Motor neuron (in vitro differentiated cells): Measurements from ENCODE around the gene KCNK7. TPM values are rescaled to one million over a fixed set of nuclear protein-coding genes. Genes with fewer than 3 reads are reported as not detected.

ENCODE experiments used
- ATAC-seq, 8 experiments: fragments of 200-7000 bp; cut with Tn5 transposase; replicated peaks in 6 of 8; 2 replicates each; pipeline ENCODE4 v1.8.0; 2021; ENCODE audit warnings: mild to moderate bottlenecking in 8 of 8, moderate library complexity in 8 of 8
- H3K27ac ChIP-seq, 2 donors: fragments of 250-450 bp; sonication (Bioruptor Pico); 2 replicates each; pipeline ENCODE4 v1.9.0; 2021; ENCODE audit warnings: antibody characterized with exemption in 2 of 2, mild to moderate bottlenecking in 2 of 2, moderate library complexity in 1 of 2
- H3K4me1 ChIP-seq, 2 donors: fragments of 250-450 bp; sonication (Bioruptor Pico); replicated peaks in 1 of 2; 2 replicates each; pipeline ENCODE4 v1.6.1; 2021; ENCODE audit warnings: antibody characterized with exemption in 2 of 2, mild to moderate bottlenecking in 2 of 2, moderate library complexity in 1 of 2
- H3K4me3 ChIP-seq, 5 donors: fragments of 250-450 bp; sonication (Bioruptor Pico); 2 replicates each; pipeline ENCODE4 v1.9.0; 2021; ENCODE audit warnings: antibody characterized with exemption in 5 of 5, mild to moderate bottlenecking in 5 of 5, moderate library complexity in 4 of 5
- WGBS, 10 experiments: fragments of 450-650 bp; shearing (Covaris generic); methylation state at CpG; one replicate each; pipeline ENCODE4 v1.0.0; 2022; 5-methylcytosine and 5-hydroxymethylcytosine counted together
- in situ Hi-C, 9 experiments: fragments of 400-800 bp; cut with MboI; loops; one replicate each; pipeline ENCODE4 v1.15.0; 2021; ENCODE audit warnings: low sequenced_read_pairs in 9 of 9, low pct_unique_long_range_greater_than_20kb in 2 of 9; ENCODE audit not compliant: unreplicated experiment in 9 of 9
- total RNA-seq, 8 experiments: library from RNA; unstranded; fragments of 300-600 nt; gene quantifications; 2 replicates each; pipeline versions ENCODE4 v1.2.3 to v1.2.4, GENCODE V29; 2022

KCNK7 gene
- total RNA-seq, 8 experiments from 2014 or later, result 0.18 to 1.9 (median 0.38) TPM; not detected in 1

DNA sequence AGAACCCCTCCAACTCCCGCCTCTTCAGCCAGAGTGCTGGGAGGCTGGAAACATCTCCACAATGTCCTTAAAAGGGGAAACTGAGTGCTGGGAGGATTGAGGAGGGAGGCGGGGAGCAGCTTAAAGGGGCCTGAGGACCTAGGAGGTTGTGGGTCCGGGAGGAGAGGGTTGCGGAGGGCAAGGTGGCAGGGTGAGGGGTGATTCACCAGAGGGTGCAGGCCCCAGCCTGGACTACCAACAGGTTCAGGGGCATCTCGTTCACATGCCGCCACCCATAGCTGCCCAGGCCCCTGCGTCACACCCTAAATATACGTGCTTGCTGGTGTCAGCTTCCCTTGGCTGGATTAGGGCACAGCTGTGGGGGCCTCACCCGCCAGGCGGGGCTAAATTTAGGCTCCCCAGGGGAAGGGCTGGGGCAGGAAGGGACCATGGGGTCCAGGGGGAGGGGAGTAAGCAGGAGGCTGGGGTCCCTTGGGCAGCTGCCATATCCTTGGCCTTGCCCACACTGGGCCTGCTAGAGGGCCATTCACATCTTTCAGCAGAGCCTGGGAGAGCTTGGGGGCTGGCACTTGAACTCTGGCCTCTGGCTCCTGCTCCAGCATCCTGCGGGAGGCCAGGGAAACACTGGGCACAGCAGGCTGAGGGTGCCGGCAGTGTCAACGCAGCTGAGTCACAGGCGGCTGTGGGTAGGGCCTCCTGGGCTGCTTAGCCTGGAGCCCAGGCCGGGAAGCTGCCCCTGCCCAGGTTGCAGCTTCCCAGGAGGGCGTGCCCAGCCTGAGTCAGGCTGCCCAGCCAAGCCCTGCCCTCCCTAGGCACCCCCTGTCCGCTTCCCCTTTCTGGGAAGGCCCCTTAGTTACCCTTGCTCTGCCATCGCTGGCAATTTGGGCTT, 18.5 kb downstream of the KCNK7 start:
- Histone ChIP-seq H3K27ac (no peak overlapping the region), H3K4me3 (no peak overlapping the region), H3K4me1 (peaks cover 6 to 16% of the 10 kb centered on the region in 2 donors)
- WGBS, 10 experiments, result 0 to 80% (median 44%) methylated on average over 1 to 6 of the region's 18 CpGs; no CpG with 5 or more reads in 7 of the 10 experiments
- peak in 7 of 8 experiments; percentile 8 to 33 (median 16) for ATAC-seq
- in situ Hi-C loops, result no loop called here

DNA sequence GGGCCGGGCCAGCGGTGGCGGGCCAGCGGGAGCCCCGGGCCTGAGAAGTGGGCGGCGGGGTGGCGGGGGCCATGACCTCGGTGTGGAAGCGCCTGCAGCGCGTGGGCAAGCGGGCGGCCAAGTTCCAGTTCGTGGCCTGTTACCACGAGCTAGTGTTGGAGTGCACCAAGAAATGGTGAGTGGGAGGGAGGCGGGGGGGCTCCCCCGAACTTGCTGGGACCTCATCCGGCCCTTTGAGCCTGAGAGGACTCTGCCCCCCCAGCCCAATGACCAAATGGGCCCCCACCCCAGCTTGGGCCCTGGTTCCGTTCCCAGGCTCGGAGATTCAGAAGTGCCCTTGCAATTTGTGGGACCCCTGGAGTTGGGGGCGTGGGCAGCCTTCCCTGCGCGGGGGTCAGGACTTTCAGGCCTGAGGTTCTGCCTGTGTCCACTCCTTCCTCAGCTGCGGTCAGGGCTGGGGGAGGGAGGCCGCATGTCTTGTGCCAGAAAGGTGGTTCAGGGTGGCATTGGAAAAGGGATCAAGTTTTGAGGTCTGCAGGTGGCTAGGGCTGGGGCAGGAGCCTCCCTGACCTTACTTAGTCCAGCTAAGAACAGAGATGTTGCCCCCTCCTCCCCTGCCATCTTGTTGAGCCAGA, 19.3 kb downstream of the KCNK7 start:
- ATAC-seq, result no peak
- H3K4me1 ChIP-seq, result peaks cover 10 to 18% of the 10 kb centered on the region in 2 donors
- H3K27ac ChIP-seq, result no peak overlapping the region
- H3K4me3 ChIP-seq, result peak overlapping the region in 2 of 5 donors; percentile 8 to 13
- WGBS, 10 experiments, result no CpG with 5 or more reads among the region's 26 CpGs
- in situ Hi-C loops, result no loop called here

DNA sequence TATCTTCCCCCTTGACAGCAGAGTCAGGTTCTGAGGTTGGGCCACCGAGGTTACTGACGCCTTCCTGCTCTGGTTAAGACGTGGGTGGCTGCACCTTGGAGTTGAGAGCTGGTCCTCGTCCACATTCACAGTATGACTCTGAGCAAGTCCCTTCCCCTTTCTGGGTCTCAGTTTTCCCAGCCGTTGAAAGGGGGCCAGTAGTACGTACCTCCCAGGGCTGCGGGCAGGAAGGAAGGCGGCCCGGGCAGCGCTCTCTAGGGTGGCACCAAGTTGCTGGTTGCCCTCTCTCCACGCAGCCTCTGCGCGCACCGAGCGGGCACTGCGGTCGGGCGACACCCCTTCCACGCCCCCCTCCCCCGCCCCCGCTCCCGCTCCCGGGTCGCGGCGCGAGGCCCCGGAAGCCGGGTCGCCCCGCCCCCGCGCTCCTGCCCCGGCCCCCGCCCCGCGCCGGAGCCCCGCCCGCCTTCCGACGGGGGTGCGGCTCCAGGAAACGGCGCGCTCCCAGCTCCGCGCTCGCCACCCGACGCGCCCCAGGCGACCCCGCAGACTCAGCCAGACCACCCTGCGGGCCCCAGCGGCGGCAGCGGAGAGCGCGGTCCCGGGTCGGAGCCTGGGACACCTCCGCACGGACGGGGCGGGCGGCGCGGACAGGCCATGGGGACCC, 19.9 kb downstream of the KCNK7 start, which contains the start of gene EHBP1L1:
Gene EHBP1L1 (plus strand): TSS at position 486 of the 664 bp plus-strand sequence. CDS start 250 bp downstream, outside the sequence.
- Histone ChIP-seq H3K4me3 (peak within 1 kb of the TSS in 2 of 5 donors; percentile 8 to 13), H3K4me1 (peaks cover 14 to 22% of the 10 kb centered on the region in 2 donors), H3K27ac (no peak within 1 kb of the TSS)
- peak in 7 of 8 experiments; percentile 1 to 8 (median 5) for ATAC-seq
- WGBS, 10 experiments, result 0 to 11% (median 8%) methylated on average over 1 to 10 of the region's 69 CpGs; no CpG with 5 or more reads in 6 of the 10 experiments
- in situ Hi-C loops, result no loop called here

DNA sequence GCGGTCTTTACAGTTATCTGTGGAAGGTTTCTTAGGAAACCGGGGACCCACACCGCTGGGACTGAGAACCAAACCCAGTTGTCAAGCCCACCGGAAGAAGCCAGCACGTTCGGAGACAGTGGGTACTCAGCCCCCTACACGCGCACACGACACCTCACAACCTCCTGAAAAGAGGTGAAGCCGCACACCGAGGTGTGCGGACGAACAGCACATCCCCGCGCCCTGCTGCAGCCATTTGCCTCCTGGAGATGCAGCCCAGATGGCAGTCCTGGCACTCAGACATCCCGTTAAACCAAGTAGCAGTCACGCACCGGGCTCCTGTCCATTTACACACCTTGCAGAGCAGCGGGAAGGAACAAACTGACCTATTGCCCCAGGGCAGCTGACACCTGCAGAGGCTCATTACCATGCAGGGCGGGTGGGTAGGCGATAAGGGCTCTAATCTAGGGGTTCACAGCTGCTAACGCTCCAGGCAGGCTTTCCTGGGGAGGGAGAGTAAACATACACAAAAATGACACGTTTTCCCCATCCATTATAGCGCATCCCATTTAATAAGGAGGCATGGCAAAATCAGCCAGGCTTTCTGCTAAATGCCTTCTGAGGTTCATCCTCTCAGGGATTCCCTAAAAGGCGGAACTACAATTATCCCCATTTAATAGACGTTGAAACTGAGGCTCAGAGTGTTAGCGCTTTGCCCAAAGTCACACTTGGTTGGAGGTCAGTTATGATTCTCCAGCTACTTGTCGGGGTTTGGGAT, 20.6 kb downstream of the KCNK7 start:
- peaks cover 14 to 22% of the 10 kb centered on the region in 2 donors for H3K4me1 ChIP-seq
- in situ Hi-C loops, result no loop called here
- H3K27ac ChIP-seq, result no peak overlapping the region
- H3K4me3 ChIP-seq, result peak overlapping the region in 2 of 5 donors; percentile 88 to 95
- 0 to 100% (median 50%) methylated on average over 1 to 12 of the region's 28 CpGs; no CpG with 5 or more reads in 2 of the 10 experiments for WGBS, 10 experiments
- ATAC-seq, result no peak

DNA sequence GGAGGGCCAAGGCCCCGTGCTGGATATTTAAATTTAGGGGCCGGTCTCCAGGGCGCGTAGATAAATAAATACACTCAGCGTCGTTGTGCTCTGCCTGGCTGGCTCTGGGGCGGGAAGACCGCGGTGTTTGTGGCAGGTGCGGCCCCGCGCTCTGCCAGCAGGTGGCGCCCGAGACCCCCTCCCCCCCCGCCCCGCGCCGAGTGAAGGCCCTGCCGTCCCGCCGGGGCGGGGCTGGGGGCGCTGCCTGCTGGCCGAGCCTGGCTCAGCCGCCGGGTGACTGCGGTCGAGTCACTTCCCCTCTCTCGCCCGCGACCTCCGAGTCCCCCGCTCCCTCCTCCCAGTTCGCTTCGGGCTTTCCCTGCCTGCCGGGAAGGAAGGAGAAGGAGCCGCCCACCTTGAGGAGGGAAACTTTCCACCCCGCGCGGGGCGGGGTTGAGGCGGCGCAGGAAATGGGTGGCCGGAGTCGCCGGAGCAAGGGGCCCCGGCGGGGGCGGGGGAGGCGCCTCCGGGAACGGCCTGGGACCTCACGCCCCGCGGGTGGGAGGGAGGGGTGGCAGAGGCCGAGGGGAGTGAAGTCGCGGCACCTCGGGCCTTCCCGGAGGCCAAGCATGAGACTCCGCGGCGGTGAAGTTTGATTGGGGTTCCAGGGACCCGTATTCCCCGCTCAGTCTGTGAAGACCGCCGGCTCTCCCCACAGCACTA, 21.3 kb downstream of the KCNK7 start:
- in situ Hi-C loops, result no loop called here
- H3K27ac ChIP-seq, result no peak overlapping the region
- H3K4me3 ChIP-seq, result peak overlapping the region; percentile 6 to 95 (median 11)
- ATAC-seq, result peak; percentile 0 to 38 (median 15)
- peaks cover 14 to 22% of the 10 kb centered on the region in 2 donors for H3K4me1 ChIP-seq
- 0 to 3% methylated on average over 9 to 11 of the region's 67 CpGs; no CpG with 5 or more reads in 8 of the 10 experiments for WGBS, 10 experiments

DNA sequence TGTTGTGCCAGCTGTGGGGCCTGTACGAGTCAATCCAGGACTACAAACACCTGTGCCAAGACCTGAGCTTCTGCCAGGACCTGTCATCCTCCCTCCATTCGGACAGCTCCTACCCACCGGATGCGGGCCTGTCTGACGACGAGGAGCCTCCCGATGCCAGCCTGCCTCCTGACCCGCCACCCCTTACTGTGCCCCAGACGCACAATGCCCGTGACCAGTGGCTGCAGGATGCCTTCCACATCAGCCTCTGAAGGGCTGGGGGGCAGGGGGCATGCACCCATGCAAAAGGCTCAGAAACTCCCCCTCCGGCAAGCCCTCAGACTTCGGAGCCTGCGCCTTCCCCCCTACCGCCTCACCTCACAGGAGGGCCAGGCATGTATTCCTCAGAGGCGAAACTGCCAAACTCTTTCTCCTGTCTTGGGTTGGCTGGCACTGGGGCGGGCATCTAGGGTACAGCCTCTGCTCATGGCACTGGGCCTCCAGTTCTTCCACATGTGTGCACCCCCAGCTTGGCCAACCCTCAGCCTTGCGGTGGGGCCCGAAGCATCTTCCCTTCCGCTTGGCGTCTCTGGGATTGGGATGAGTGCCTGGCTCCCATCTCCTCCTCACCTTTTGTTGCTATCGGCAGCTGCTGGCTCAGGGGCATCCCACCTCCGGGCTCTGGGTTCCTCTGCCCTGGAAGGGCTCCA, 22.1 kb downstream of the KCNK7 start:
- in situ Hi-C loops, result no loop called here
- no peak overlapping the region for H3K27ac ChIP-seq
- no peak for ATAC-seq
- WGBS, 10 experiments, result 5 to 58% methylated on average over 4 to 6 of the region's 22 CpGs; no CpG with 5 or more reads in 8 of the 10 experiments
- peak overlapping the region; percentile 53 to 95 (median 88) for H3K4me3 ChIP-seq
- H3K4me1 ChIP-seq, result peaks cover 20 to 27% of the 10 kb centered on the region in 2 donors

DNA sequence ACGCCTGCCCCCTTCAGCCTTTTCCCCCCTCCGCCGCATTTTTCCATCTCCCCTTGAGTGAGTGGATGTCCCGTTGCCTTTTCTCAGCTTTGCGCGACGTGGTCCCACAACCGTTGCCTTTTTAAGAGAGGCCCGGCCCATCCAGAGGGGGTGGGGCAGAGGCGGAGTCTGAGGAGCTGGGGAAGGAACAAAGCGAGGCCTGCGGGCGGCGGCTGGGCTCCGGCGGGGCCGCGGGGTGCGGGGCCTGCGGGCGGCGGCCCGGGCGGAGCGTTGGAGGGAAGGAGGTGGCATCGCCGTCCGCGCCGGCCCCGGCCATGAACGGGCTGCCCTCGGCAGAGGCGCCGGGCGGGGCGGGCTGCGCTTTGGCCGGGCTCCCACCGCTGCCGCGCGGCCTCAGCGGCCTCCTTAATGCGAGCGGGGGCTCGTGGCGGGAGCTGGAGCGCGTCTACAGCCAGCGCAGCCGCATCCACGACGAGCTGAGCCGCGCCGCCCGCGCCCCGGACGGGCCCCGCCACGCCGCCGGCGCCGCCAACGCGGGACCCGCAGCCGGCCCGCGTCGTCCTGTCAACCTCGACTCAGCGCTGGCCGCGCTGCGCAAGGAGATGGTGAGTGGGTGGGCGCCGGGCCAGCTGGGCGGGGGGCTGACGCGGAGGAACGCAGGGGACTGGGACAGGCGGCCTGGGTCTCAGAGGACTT, 23.1 kb downstream of the KCNK7 start, which contains the start of gene FAM89B:
Gene FAM89B (plus strand): TSS at position 183 of the 696 bp plus-strand sequence. CDS start 132 bp downstream, at position 315.
- in situ Hi-C loops, result no loop called here
- peak within 1 kb of the TSS; percentile 85 to 95 for H3K27ac ChIP-seq
- 0% methylated on average over 5 of the region's 86 CpGs; no CpG with 5 or more reads in 9 of the 10 experiments for WGBS, 10 experiments
- peak within 1 kb of the TSS; percentile 53 to 95 (median 88) for H3K4me3 ChIP-seq
- ATAC-seq, result peak; percentile 6 to 33 (median 26)
- H3K4me1 ChIP-seq, result peaks cover 21 to 29% of the 10 kb centered on the region in 2 donors

DNA sequence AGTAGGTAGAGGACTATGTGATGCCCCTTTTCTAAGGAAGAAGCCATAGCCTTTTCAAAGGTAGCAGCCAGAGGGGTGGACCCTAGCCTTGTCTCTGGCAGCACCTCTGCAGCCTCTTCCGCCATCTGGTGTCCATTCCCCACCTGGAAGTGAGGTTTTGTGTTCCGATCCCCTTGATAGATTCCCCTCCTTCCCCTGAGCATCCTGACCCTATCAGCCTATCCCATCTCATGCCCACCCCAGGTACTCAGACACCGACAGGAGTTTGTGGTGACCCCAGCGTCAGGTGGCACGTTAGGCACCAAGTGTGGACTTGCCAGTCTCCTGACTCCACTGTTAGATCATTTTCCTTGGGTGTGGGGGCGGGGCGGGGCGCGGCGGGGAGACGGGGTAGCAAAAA, 23.7 kb downstream of the KCNK7 start:
- peak overlapping the region; percentile 85 to 95 for H3K27ac ChIP-seq
- ATAC-seq, result peak in 1 of 8 experiments; percentile 1
- H3K4me3 ChIP-seq, result peak overlapping the region; percentile 53 to 95 (median 88)
- peaks cover 21 to 29% of the 10 kb centered on the region in 2 donors for H3K4me1 ChIP-seq
- WGBS, 10 experiments, result 12% methylated on average over 3 of the region's 11 CpGs; no CpG with 5 or more reads in 9 of the 10 experiments
- in situ Hi-C loops, result no loop called here

DNA sequence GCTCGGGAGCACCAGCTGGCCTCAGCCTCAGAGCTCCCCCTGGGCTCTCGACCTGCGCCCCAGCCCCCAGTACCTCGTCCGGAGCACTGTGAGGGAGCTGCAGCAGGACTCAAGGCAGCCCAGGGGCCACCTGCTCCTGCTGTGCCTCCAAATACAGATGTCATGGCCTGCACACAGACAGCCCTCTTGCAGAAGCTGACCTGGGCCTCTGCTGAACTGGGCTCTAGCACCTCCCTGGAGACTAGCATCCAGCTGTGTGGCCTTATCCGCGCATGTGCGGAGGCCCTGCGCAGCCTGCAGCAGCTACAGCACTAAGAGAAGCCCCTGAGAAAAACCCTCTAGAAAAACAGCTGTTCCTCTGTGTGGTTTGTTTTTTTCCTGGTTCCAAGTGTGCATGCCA, 24.2 kb downstream of the KCNK7 start:
- peak overlapping the region; percentile 53 to 95 (median 88) for H3K4me3 ChIP-seq
- 64 to 100% methylated on average over 1 to 4 of the region's 9 CpGs; no CpG with 5 or more reads in 8 of the 10 experiments for WGBS, 10 experiments
- ATAC-seq, result no peak
- in situ Hi-C loops, result no loop called here
- peak overlapping the region in 1 of 2 donors; percentile 95 for H3K27ac ChIP-seq
- H3K4me1 ChIP-seq, result peaks cover 21 to 29% of the 10 kb centered on the region in 2 donors

DNA sequence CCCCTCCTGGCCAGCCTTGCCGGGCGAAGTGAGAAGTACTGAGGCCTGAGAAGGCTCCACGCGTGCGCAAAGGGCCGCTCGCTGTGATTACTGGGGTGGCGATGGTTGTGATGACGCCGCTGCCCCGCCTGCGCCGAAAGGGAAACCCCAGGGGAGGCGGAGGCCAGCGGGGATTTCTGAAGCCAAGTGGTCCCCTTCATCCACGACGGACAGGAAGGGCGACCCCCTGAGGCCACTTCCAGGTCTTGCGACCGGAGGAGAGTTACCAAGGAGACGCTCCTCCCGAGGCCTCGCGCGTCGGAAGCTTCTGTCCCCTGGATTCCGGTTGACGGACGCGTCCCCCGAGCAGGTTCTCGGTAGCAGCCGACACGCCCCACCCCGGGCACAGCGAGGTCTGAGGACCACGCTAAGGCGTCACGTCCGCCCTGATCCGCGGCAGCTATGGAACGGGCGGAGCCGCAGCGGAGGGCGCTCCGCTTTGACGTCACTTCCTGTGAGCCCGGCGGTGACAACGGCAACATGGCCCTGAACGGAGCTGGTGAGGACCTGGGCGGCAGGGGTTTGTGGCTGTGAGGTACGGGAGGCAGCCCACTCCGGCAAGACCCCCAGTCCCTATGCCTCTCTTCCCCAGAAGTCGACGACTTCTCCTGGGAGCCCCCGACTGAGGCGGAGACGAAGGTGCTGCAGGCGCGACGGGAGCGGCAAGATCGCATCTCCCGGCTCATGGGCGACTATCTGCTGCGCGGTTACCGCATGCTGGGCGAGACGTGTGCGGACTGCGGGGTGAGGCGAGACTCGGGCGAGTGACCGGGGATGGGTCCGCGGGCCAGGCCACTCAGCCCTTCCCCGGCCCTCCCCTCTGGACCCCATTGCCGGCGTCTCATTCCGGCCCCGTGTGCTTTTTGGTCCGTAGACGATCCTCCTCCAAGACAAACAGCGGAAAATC, 25.4 kb downstream of the KCNK7 start, which contains the start of gene ZNRD2:
Gene ZNRD2 (plus strand): TSS at position 505 of the 946 bp plus-strand sequence. CDS start 15 bp downstream, at position 520.
- peaks cover 21 to 26% of the 10 kb centered on the region in 2 donors for H3K4me1 ChIP-seq
- peak within 1 kb of the TSS; percentile 53 to 95 (median 88) for H3K4me3 ChIP-seq
- peak; percentile 60 to 88 (median 82) for ATAC-seq
- in situ Hi-C loops, result no loop called here
- WGBS, 10 experiments, result 0 to 5% (median 0%) methylated on average over 1 to 15 of the region's 89 CpGs; no CpG with 5 or more reads in 5 of the 10 experiments
- H3K27ac ChIP-seq, result peak within 1 kb of the TSS; percentile 90 to 95
